A549 (cell line): Measurements from ENCODE around the gene DHRS11. TPM values are rescaled to one million over a fixed set of nuclear protein-coding genes. Genes with fewer than 3 reads are reported as not detected.

Experiments used
- ATAC-seq, 2 experiments: fragments of 200-7000 bp in 1 of 2; fragments of >200 bp in 1 of 2; cut with Nextera tagmentation in 1 of 2; cut with Tn5 transposase in 1 of 2; 3 replicates each; pipeline versions ENCODE4 v1.8.0 to v1.9.1; 2018 to 2020; ENCODE audit warnings: mild to moderate bottlenecking in 1 of 2, moderate library complexity in 1 of 2
- CTCF ChIA-PET: fragments of 300-600 bp; sonication (Branson Sonifier 250); formaldehyde crosslinking; extraction: SDS; loops from one replicate; lab custom pipeline; 2021; ENCODE audit warnings: antibody characterized with exemption, inconsistent platforms; lab: Yijun Ruan, JAX
- POLR2A ChIA-PET: fragments of 350-600 bp; formaldehyde crosslinking; extraction: SDS; loops from one replicate; lab custom pipeline; 2021; ENCODE audit warnings: antibody characterized with exemption, inconsistent platforms; lab: Yijun Ruan, JAX
- DNase-seq, 2 experiments: peaks; one replicate each; pipeline versions ENCODE4 v3.0.0 to v3.0.0-alpha.2; 2011 to 2016; ENCODE audit warnings: low read depth in 1 of 2, low spot score in 1 of 2
- FAIRE-seq: peaks from 2 replicates; lab custom pipeline; 2011; peaks lifted over from hg19 to GRCh38; lab: Jason Lieb, UNC
- H3K27ac ChIP-seq, 2 experiments: fragments of >200 bp; sonication (Bioruptor Twin); formaldehyde crosslinking; 3 replicates each; pipeline ENCODE4 v1.5.1; 2016 to 2017
- H3K4me1 ChIP-seq: fragments of >200 bp; sonication (Bioruptor Twin); formaldehyde crosslinking; 3 replicates; pipeline ENCODE4 v1.6.1; 2016
- H3K4me2 ChIP-seq: fragments of >200 bp; sonication (Bioruptor Twin); formaldehyde crosslinking; 3 replicates; pipeline ENCODE4 v1.6.1; 2016
- H3K4me3 ChIP-seq: fragments of >200 bp; sonication (Bioruptor Twin); formaldehyde crosslinking; 3 replicates; pipeline ENCODE4 v1.5.1; 2016
- H3K9me3 ChIP-seq: fragments of >200 bp; sonication (Bioruptor Twin); formaldehyde crosslinking; 3 replicates; pipeline ENCODE4 v1.6.1; 2016
- CBX2 ChIP-seq: fragments of 200-600 bp; sonication (generic); IDR thresholded peaks from 2 replicates; pipeline ENCODE4 v1.6.1; 2016; ENCODE audit warnings: low read depth, mild to moderate bottlenecking, borderline replicate concordance
- CBX8 ChIP-seq: fragments of 200-600 bp; sonication (generic); IDR thresholded peaks from 2 replicates; pipeline ENCODE4 v1.6.1; 2016
- CHD2 ChIP-seq: fragments of 150-350 bp; IDR thresholded peaks from 2 replicates; pipeline ENCODE4 v1.6.1; 2014; ENCODE audit warnings: low read length; ENCODE audit not compliant: partially characterized antibody
- ESRRA ChIP-seq: fragments of 150-350 bp; IDR thresholded peaks from 2 replicates; pipeline ENCODE4 v1.6.1; 2014; ENCODE audit warnings: mild to moderate bottlenecking, low read length, borderline replicate concordance
- FOSB ChIP-seq: fragments of 250-450 bp; sonication (Bioruptor Pico); IDR thresholded peaks from 2 replicates; pipeline ENCODE4 v1.5.0; 2020; ENCODE audit warnings: mild to moderate bottlenecking, moderate library complexity
- FOSL2 ChIP-seq, 2 experiments: fragments of 450-650 bp in 1 of 2; fragments of >200 bp in 1 of 2; sonication (Bioruptor Twin) in 1 of 2; formaldehyde crosslinking; IDR thresholded peaks; 2 replicates each; pipeline versions ENCODE4 v1.5.0 to v1.6.1; 2016 to 2020; ENCODE audit warnings: mild to moderate bottlenecking in 1 of 2, moderate library complexity in 1 of 2
- GATA3 ChIP-seq: IDR thresholded peaks from 2 replicates; pipeline ENCODE4 v1.6.1; 2012; ENCODE audit warnings: borderline replicate concordance
- HDAC2 ChIP-seq: fragments of 200-600 bp; sonication (generic); IDR thresholded peaks from 2 replicates; pipeline ENCODE4 v1.6.1; 2016
- HOXB13 ChIP-seq: fragments of 250-450 bp; sonication (Bioruptor Pico); IDR thresholded peaks from 2 replicates; pipeline ENCODE4 v1.5.0; 2020; ENCODE audit warnings: low read depth, mild to moderate bottlenecking, moderate library complexity
- JUN ChIP-seq, 2 experiments: fragments of >200 bp; sonication (Bioruptor Twin); formaldehyde crosslinking; IDR thresholded peaks; 2 replicates in 1 of 2; 3 replicates in 1 of 2; pipeline ENCODE4 v1.6.1; 2016 to 2017
- KDM5A ChIP-seq: fragments of 200-600 bp; sonication (generic); IDR thresholded peaks from 2 replicates; pipeline ENCODE4 v1.6.1; 2016; ENCODE audit warnings: antibody characterized with exemption, mild to moderate bottlenecking
- MYC ChIP-seq: IDR thresholded peaks from 2 replicates; pipeline ENCODE4 v1.6.1; 2012; ENCODE audit warnings: mild to moderate bottlenecking, inconsistent platforms, low read length, improper control_type of control experiment, borderline replicate concordance
- NPAS2 ChIP-seq: fragments of 250-450 bp; sonication (Bioruptor Pico); IDR thresholded peaks from 2 replicates; pipeline ENCODE4 v1.8.0; 2022; ENCODE audit warnings: mild to moderate bottlenecking, moderate library complexity, borderline replicate concordance
- NR3C1 ChIP-seq: fragments of >200 bp; sonication (Bioruptor Twin); formaldehyde crosslinking; IDR thresholded peaks from 3 replicates; pipeline ENCODE4 v1.6.1; 2017
- PHF8 ChIP-seq: fragments of 200-600 bp; sonication (generic); IDR thresholded peaks from 2 replicates; pipeline ENCODE4 v1.6.1; 2016; ENCODE audit warnings: low read depth, mild to moderate bottlenecking, antibody characterized with exemption, moderate library complexity, borderline replicate concordance
- RCOR1 ChIP-seq: fragments of 150-350 bp; IDR thresholded peaks from 2 replicates; pipeline ENCODE4 v1.6.1; 2014; ENCODE audit warnings: antibody characterized with exemption, low read length, low read depth
- RFX5 ChIP-seq: fragments of 450-650 bp; IDR thresholded peaks from 2 replicates; pipeline ENCODE4 v1.7.1; 2014; ENCODE audit warnings: antibody characterized with exemption, mild to moderate bottlenecking, moderate library complexity
- SREBF2 ChIP-seq: fragments of 450-650 bp; IDR thresholded peaks from 2 replicates; pipeline ENCODE4 v1.6.1; 2014; ENCODE audit warnings: mild to moderate bottlenecking, moderate library complexity
- TFCP2L1 ChIP-seq: fragments of 250-450 bp; sonication (Bioruptor Pico); IDR thresholded peaks from 2 replicates; pipeline ENCODE4 v1.5.0; 2021; ENCODE audit warnings: mild to moderate bottlenecking
- ZC3H11A ChIP-seq: fragments of 450-650 bp; IDR thresholded peaks from 2 replicates; pipeline ENCODE4 v1.6.1; 2014; ENCODE audit warnings: antibody characterized with exemption, mild to moderate bottlenecking
- ZFP36 ChIP-seq: fragments of 450-650 bp; IDR thresholded peaks from 2 replicates; pipeline ENCODE4 v1.6.1; 2014; ENCODE audit warnings: borderline replicate concordance; ENCODE audit not compliant: partially characterized antibody
- ZNF302 ChIP-seq: fragments of 250-450 bp; sonication (Bioruptor Pico); IDR thresholded peaks from 2 replicates; pipeline ENCODE4 v1.9.0; 2021; ENCODE audit warnings: inconsistent platforms, mild to moderate bottlenecking, moderate library complexity
- WGBS: methylation state at CpG from one replicate; pipeline ENCODE4 v1.1.6; 2017; ENCODE audit errors: missing lambda C conversion rate; 5-methylcytosine and 5-hydroxymethylcytosine counted together
- polyA plus RNA-seq, 4 experiments: library from polyadenylated mRNA; depleted of rRNA in 3 of 4; stranded (reverse); fragments of >200 nt; fragmentation: RNase III in 1 of 4; extraction: RNeasy Plus Mini Kit Qiagen cat#74134 plus additional on column Dnase treatment in 1 of 4; gene quantifications; 2 replicates in 3 of 4; 3 replicates in 1 of 4; pipeline ENCODE4 v1.2.3, GENCODE V29; 2011 to 2017
- TF ChIP-seq, protein P1 (sequence below): fragments of 250-450 bp; sonication (Bioruptor Pico); IDR thresholded peaks from 2 replicates; pipeline ENCODE4 v1.5.0; 2020; ENCODE audit warnings: low read depth, mild to moderate bottlenecking, moderate library complexity
- TF ChIP-seq, protein P2 (sequence below): IDR thresholded peaks from 2 replicates; pipeline ENCODE4 v1.6.1; 2012
- TF ChIP-seq, protein P3 (sequence below): fragments of >200 bp; sonication (Bioruptor Twin); formaldehyde crosslinking; IDR thresholded peaks from 2 replicates; pipeline ENCODE4 v1.6.1; 2016

DHRS11 gene
- polyA plus RNA-seq, 2 of the 4 experiments (the other 2 are of a cell fraction) = 9.5 to 9.6 TPM

DNA sequence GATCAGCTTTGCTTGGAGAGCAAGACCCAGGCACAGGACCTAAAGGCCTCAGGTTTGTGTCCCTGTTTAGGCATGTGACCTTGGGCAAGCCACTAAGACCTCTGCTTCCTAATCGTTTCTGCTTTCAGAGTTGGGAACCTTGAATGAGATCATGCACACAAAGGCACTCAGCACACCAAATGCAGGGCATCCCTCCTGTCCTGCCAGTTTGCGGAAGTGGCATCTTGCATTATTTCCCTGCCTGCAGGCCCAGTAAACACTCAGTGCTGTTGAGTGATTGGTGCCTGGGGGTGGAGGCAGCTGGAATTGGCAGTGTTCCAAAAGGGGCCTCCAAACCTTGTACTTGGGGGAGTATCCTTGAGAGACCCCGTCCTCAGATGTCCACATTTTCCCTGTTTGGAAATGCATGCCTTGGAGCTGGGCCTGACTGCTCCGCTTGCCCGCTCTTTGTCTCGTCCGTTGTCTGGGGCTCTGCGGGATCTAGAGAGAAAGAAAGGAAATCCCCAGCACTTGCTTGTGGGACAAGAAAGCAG is 38.4 kb downstream of the DHRS11 start:
- Histone ChIP-seq H3K4me3 (no peak overlapping the region), H3K27ac (no peak overlapping the region), H3K4me2 (no peak overlapping the region), H3K9me3 (no peaks in the 10 kb centered on the region), H3K4me1 (no peaks in the 10 kb centered on the region)
- TF ChIP-seq NR3C1 (no peak), FOSB (no peak), FOSL2 (IDR thresholded peaks at IDR 0.05) (no peak), FOSL2 (CRISPR knock-in tag; IDR thresholded peaks at IDR 0.05) (no peak), CBX2 (no peak), CHD2 (no peak), TFCP2L1 (CRISPR knock-in tag) (no peak), HOXB13 (CRISPR knock-in tag) (no peak)
- WGBS = 68% methylated on average over 8 of the region's 8 CpGs
- ChIA-PET POLR2A (no interaction called here), CTCF (interaction anchor here (0.6 to 17.4 kb wide), 52 partner anchors 10 to 743 kb away, joined by 3 to 263 read pairs (median 4); partner anchors contain the start of gene MRM1)
- DNase-seq (no peak), ATAC-seq (no peak), FAIRE-seq (no peak)

DNA sequence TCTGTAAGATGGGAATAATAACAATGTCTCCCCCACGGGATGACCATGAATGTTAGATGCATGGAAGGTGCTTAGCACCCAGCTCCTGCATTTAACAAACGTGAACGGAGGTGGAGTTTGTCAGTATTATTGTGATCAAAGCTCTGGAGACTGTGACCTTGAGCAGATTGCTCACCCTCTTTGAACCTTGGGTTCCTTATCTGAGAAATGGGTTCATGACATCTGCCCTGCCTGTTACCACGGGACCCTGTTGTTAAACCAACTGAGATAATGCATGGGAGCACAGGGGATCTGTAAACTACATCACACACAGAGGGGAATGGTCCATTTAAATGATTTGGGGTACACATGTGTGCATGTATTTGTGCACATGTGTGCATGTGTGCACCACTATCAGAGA is 39.3 kb downstream of the DHRS11 start:
- Histone ChIP-seq H3K4me2 (no peak overlapping the region), H3K4me3 (no peak overlapping the region), H3K27ac (no peak overlapping the region), H3K4me1 (no peaks in the 10 kb centered on the region)
- CTCF ChIA-PET = interaction anchor here (1.0 to 17.4 kb wide), 14 partner anchors 16 to 742 kb away, joined by 3 to 263 read pairs (median 10); partner anchors contain the start of gene MRM1
- DNase-seq (no peak), FAIRE-seq (no peak), ATAC-seq (no peak)
- TF ChIP-seq KDM5A (no peak), RFX5 (no peak), NPAS2 (CRISPR knock-in tag) (no peak), CHD2 (no peak), PHF8 (no peak), ESRRA (no peak), HDAC2 (no peak), HOXB13 (CRISPR knock-in tag) (no peak), CBX8 (no peak)
- TF ChIP-seq, protein P1, sequence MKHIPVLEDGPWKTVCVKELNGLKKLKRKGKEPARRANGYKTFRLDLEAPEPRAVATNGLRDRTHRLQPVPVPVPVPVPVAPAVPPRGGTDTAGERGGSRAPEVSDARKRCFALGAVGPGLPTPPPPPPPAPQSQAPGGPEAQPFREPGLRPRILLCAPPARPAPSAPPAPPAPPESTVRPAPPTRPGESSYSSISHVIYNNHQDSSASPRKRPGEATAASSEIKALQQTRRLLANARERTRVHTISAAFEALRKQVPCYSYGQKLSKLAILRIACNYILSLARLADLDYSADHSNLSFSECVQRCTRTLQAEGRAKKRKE = no peak
- TF ChIP-seq, all 56 proteins: peak for 0
- POLR2A ChIA-PET = no interaction called here
- H3K9me3 ChIP-seq = no peaks in the 10 kb centered on the region
- WGBS = 43% methylated on average over 4 of the region's 4 CpGs

DNA sequence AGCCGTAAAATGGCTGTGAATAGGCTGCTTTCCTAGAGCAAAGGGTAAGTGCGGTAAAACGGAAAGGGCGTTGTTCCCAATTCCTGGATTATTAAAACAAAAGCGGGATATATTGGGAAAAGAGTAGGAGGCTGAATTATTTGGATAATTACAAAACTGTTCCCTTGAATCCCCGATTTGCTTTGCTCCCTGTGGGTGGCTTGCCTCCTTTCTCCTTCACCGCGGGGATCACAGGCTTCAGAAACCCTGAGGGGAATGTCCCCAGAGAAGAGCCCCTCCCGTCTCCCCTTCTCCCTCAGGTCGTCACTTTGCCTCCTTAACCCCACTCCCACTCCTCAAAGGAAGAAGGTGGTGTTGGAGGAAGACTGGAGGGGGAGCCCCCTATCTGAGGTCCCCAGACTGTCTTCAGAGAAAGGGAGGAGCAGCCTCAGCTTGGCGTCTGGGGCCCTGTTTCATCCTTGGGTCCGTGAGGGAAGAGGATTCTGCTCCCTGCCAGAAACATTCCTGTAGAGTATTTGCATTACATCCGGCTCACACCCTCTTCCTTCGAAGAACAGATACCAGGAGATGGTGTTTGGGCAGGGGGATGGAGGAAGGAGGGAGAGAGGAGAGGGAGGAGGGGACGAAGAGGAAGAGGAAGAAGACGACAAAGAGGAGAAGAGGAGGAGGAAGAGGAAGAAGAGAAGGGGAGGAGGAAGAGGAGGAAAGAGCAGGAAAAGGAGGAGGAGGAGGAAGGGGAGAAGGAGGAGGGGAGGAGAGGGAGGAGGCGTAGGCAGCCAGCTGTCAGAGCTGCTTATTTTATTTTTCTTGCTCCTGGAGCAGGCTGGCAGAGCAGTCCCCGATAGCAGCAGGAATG is 41.5 kb downstream of the DHRS11 start:
- POLR2A ChIA-PET = interaction anchor here (0.7 kb wide), 1 partner anchor 253 kb away, joined by 3 read pairs; no protein-coding TSS in a partner anchor
- FAIRE-seq (no peak), DNase-seq (no peak), ATAC-seq (no peak)
- 52% methylated on average over 18 of the region's 18 CpGs for WGBS
- Histone ChIP-seq H3K4me3 (no peak overlapping the region), H3K27ac (no peak overlapping the region), H3K9me3 (no peaks in the 10 kb centered on the region), H3K4me1 (no peaks in the 10 kb centered on the region), H3K4me2 (no peak overlapping the region)
- no peak for TF ChIP-seq ZC3H11A
- no peak for TF ChIP-seq GATA3
- no peak for TF ChIP-seq TFCP2L1 (CRISPR knock-in tag)
- no peak for TF ChIP-seq ESRRA
- no peak for TF ChIP-seq NPAS2 (CRISPR knock-in tag)
- TF ChIP-seq SREBF2 = no peak
- no peak for TF ChIP-seq MYC
- no peak for TF ChIP-seq RFX5
- TF ChIP-seq, protein P2, sequence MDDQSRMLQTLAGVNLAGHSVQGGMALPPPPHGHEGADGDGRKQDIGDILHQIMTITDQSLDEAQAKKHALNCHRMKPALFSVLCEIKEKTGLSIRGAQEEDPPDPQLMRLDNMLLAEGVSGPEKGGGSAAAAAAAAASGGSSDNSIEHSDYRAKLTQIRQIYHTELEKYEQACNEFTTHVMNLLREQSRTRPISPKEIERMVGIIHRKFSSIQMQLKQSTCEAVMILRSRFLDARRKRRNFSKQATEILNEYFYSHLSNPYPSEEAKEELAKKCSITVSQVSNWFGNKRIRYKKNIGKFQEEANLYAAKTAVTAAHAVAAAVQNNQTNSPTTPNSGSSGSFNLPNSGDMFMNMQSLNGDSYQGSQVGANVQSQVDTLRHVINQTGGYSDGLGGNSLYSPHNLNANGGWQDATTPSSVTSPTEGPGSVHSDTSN = no peak
- TF ChIP-seq, protein P3, sequence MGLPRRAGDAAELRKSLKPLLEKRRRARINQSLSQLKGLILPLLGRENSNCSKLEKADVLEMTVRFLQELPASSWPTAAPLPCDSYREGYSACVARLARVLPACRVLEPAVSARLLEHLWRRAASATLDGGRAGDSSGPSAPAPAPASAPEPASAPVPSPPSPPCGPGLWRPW = no peak
- no peak for TF ChIP-seq CBX2
- TF ChIP-seq CHD2 = no peak
- no peak for TF ChIP-seq ZFP36
- no peak for TF ChIP-seq ZNF302 (CRISPR knock-in tag)
- TF ChIP-seq CBX8 = no peak
- TF ChIP-seq RCOR1 = no peak
- no peak for TF ChIP-seq JUN (IDR thresholded peaks at IDR 0.05)
- CTCF ChIA-PET = interaction anchor here (0.6 to 17.4 kb wide), 5 partner anchors 9 to 415 kb away, joined by 3 to 263 read pairs (median 3); no protein-coding TSS in a partner anchor
